A673 (cell line): Measurements from ENCODE around the gene ZBTB45. TPM values are rescaled to one million over a fixed set of nuclear protein-coding genes. Genes with fewer than 3 reads are reported as not detected.

Experiments
- BruUV-seq: library from RNA; stranded (reverse); fragments of 400-500 nt; replicated peaks from 2 replicates; lab custom pipeline; 2021; lab: Mats Ljungman, UMichigan
- CTCF ChIA-PET: fragments of 300-600 bp; sonication (Branson Sonifier 250); formaldehyde crosslinking; loops from one replicate; lab custom pipeline; 2022; ENCODE audit warnings: antibody characterized with exemption; lab: Charles Lee
- POLR2A ChIA-PET: fragments of 300-600 bp; sonication (Branson Sonifier 250); formaldehyde crosslinking; loops from one replicate; lab custom pipeline; 2022; ENCODE audit warnings: antibody characterized with exemption; ENCODE audit not compliant: low non-redundant PET; lab: Charles Lee
- DNase-seq: peaks from one replicate; pipeline ENCODE4 v3.0.0-alpha.2; 2015; ENCODE audit warnings: low spot score
- H3K27ac ChIP-seq: fragments of 200-600 bp; sonication (generic); 2 replicates; pipeline ENCODE4 v1.5.1; 2016; ENCODE audit warnings: mixed run types, low read depth, mild to moderate bottlenecking, mixed read lengths, antibody characterized with exemption, low read length; ENCODE audit not compliant: poor library complexity, severe bottlenecking
- H3K27me3 ChIP-seq: fragments of 200-600 bp; sonication (generic); replicated peaks from 2 replicates; pipeline ENCODE4 v1.6.1; 2017; ENCODE audit warnings: mixed run types, low read depth, mild to moderate bottlenecking, mixed read lengths, antibody characterized with exemption, low read length; ENCODE audit not compliant: insufficient read depth, poor library complexity
- H3K36me3 ChIP-seq: fragments of 200-600 bp; sonication (generic); 2 replicates; pipeline ENCODE4 v1.6.1; 2016; ENCODE audit warnings: mixed run types, mild to moderate bottlenecking, mixed read lengths, antibody characterized with exemption, low read length; ENCODE audit not compliant: insufficient read depth, poor library complexity, severe bottlenecking
- H3K4me1 ChIP-seq: fragments of 200-600 bp; sonication (generic); 2 replicates; pipeline ENCODE4 v1.6.1; 2017; ENCODE audit warnings: mixed run types, mild to moderate bottlenecking, mixed read lengths, antibody characterized with exemption, low read length; ENCODE audit not compliant: insufficient read depth, poor library complexity, severe bottlenecking
- H3K4me3 ChIP-seq: fragments of 200-600 bp; sonication (generic); 2 replicates; pipeline ENCODE4 v1.5.1; 2016; ENCODE audit warnings: low read depth, mixed run types, mild to moderate bottlenecking, mixed read lengths, low read length; ENCODE audit not compliant: poor library complexity, severe bottlenecking
- H3K9me3 ChIP-seq: fragments of 200-600 bp; sonication (generic); 2 replicates; pipeline ENCODE4 v1.6.1; 2016; ENCODE audit warnings: mixed run types, low read depth, mild to moderate bottlenecking, mixed read lengths, antibody characterized with exemption, low read length; ENCODE audit not compliant: poor library complexity, severe bottlenecking
- CTCF ChIP-seq: fragments of 300-800, 200-600 bp; sonication (generic); conservative IDR thresholded peaks from 2 replicates; pipeline ENCODE4 v1.5.1; 2017; ENCODE audit warnings: low read depth, mild to moderate bottlenecking, antibody characterized with exemption, low read length, moderate library complexity, mixed read lengths
- EZH2 ChIP-seq: fragments of 200-600 bp; sonication (generic); IDR thresholded peaks from 2 replicates; pipeline ENCODE4 v1.6.1; 2017; ENCODE audit warnings: borderline replicate concordance, low read depth, mild to moderate bottlenecking, mixed read lengths, antibody characterized with exemption, low read length; ENCODE audit not compliant: poor library complexity, severe bottlenecking
- intact Hi-C: fragments of 100-400 bp; cut with micrococcal nuclease; formaldehyde crosslinking; loops from one replicate; pipeline ENCODE4 v1.10.0; 2022; ENCODE audit not compliant: unreplicated experiment
- total RNA-seq: library from RNA; stranded (reverse); gene quantifications from 2 replicates; pipeline ENCODE4 v1.2.3, GENCODE V29; 2021

Gene ZBTB45
- total RNA-seq, 1 experiment from 2014 or later = 25.0 TPM

GRCh38 chr19:58513213-58513693 lies 6.4 kb downstream of the ZBTB45 start:
- peaks cover 19% of the 10 kb centered on the region for H3K4me1 ChIP-seq
- POLR2A ChIA-PET = no interaction called here
- TF ChIP-seq EZH2 = no peak
- TF ChIP-seq CTCF = no peak
- CTCF ChIA-PET = interaction anchor here (0.7 kb wide), 1 partner anchor 45 kb away, joined by 3 read pairs; no protein-coding TSS in a partner anchor
- intact Hi-C loops = no loop called here
- H3K4me3 ChIP-seq = no peak overlapping the region
- peaks cover 11% of the 10 kb centered on the region for H3K36me3 ChIP-seq
- H3K9me3 ChIP-seq = no peaks in the 10 kb centered on the region
- no peaks in the 10 kb centered on the region for H3K27me3 ChIP-seq
- H3K27ac ChIP-seq = peak overlapping the region; percentile 77
- DNase-seq = no peak
- BruUV-seq = no TSS peak

- intact Hi-C loops = no loop called here
- TF ChIP-seq EZH2 (no peak), CTCF (no peak)
- peaks cover 6% of the 10 kb centered on the region for H3K36me3 ChIP-seq
- CTCF ChIA-PET = no interaction called here
- peak within 1 kb of the TSS; percentile 23 for H3K27ac ChIP-seq
- POLR2A ChIA-PET = no interaction called here
- no peak for DNase-seq
- H3K4me3 ChIP-seq = no peak within 1 kb of the TSS
- no peaks in the 10 kb centered on the region for H3K27me3 ChIP-seq
- no TSS peak for BruUV-seq
- peaks cover 11% of the 10 kb centered on the region for H3K4me1 ChIP-seq
- no peaks in the 10 kb centered on the region for H3K9me3 ChIP-seq
Observed at GRCh38 chr19:58511353-58512208, 8.0 kb downstream of the ZBTB45 start, which contains the start of gene SLC27A5. Gene SLC27A5 (minus strand): TSS chr19:58511992. CDS start chr19:58511955, 37 bp downstream.

- H3K9me3 ChIP-seq = no peaks in the 10 kb centered on the region
- POLR2A ChIA-PET = no interaction called here
- no peak overlapping the region for H3K4me3 ChIP-seq
- CTCF ChIA-PET = no interaction called here
- TF ChIP-seq EZH2 (no peak), CTCF (no peak)
- peaks cover 5% of the 10 kb centered on the region for H3K4me1 ChIP-seq
- H3K27me3 ChIP-seq = no peaks in the 10 kb centered on the region
- no peak for DNase-seq
- no peak overlapping the region for H3K27ac ChIP-seq
- no peaks in the 10 kb centered on the region for H3K36me3 ChIP-seq
- intact Hi-C loops = no loop called here
- no TSS peak for BruUV-seq
Observed at GRCh38 chr19:58510084-58510862, 9.3 kb downstream of the ZBTB45 start.
